GM21390 (cell line): ENCODE measurements around the gene SCNN1A.
A peak's percentile ranks its signal among the peaks of the same experiment; 100 is the strongest.

Experiments used
- ATAC-seq: cut with Tn5 transposase; IDR thresholded peaks from one replicate; pipeline ENCODE4 v1.9.1; 2021; ENCODE audit not compliant: unreplicated experiment

SCNN1A gene

DNA sequence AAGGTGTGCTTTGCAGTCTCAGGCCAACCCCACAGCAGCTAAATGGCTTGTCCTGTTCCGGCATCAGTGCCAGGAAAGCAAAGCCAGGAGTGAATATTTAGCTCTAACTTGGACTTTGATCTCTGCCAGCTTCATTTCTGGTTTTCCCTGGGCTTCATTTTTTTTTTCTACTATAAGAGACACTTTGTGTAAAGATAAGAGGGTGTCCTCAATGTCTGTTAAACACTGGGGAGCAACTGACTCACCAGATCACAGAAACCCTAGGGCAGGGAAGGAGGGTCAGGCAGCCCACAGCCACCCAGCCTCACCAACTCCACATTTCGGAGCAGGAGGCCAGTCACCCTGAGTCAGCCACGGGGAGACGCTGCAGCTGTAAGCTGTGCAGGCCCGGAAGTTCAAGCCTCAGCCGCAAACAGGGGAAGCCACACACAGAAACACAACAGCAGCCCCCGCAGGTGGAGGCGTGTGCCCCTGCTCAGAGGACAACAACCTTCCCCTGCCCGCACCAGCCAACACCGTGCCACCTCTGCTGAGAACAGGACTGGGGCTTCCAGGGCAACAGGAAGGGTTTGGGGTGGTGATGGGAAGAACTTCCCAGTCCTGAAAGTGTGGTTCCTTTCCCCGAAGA, 39.8 kb downstream of the SCNN1A start:
- peak; percentile 68 for ATAC-seq

DNA sequence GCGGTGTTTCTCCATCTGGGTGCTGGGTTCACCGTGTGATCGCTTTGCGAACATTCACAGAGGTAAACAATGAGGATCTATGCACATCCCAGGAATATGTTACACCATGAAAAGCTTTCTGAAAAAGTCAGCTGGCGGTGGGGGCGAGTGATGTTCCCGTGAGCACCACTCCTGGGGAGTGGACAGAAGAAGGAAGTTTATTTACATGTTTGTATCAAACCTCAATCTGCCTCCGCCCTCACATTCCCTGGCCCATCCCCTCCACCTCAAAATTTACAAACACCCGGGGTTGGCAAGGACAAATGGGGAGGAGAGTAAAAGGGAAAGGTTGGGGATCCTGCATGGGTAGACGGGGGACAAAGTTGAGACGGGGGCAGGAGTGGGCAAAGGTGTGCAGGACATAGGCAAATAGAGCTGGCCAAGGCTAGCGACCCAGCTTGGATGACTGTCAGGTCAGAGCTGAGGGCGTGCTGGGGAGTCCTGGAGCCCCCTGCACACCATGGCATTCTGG, 40.4 kb downstream of the SCNN1A start:
- ATAC-seq = no peak

DNA sequence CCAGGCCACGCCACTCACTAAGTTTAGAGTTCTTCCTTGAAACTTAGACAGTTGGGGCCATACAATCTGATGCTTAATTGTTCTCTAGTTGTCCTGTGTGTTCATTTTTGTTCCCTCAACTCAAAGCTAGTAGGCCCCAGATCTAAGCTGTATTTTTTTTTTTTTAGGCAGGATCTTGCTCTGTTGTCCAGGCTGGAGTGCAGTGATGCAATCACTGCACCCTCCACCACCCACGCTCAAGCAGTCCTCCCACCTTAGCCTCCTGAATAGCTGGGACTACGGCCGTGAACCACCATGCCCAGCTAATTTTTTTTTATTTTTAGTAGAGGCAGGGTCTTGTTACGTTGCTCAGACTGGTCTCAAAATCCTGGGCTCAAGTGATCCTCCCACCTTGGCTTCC, 41.0 kb downstream of the SCNN1A start:
- ATAC-seq = no peak

DNA sequence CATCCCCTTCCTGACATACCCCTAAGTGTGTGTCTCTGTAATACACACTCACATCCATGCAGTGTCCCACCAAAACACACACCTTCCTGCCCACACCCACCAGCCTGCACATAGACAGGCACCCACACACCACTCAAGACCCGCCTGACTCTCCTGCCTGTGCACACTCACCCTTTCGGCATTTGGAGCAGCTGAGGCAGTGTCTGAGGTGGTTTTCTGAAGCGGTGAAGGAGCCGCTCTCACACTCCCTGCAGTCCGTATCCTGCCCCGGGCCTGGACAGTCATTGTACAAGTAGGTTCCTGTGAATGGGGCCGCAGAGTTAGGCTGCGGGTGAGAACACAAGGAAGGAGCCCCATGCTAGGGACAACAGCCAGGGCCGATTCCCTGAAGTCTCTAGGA, 41.8 kb downstream of the SCNN1A start:
- no peak for ATAC-seq

DNA sequence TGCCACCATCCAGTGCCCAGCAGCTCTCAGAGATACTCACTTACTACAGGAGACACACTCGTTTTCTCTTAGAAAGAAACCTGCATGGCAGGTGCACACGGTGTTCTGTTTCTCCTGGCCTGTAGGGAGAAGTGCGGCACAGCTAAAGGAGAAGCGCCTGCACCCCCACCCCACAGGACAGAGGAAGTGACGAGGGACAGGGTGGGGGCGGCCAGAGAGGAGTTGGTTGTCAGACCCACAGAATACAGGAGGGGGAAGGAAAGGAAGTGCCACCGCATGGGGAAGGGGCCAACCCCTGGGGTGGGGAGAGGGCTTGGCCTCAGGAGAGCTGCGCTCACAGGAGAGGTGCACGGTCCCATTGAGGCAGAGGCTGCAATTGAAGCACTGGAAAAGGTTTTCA, 42.3 kb downstream of the SCNN1A start:
- no peak for ATAC-seq

DNA sequence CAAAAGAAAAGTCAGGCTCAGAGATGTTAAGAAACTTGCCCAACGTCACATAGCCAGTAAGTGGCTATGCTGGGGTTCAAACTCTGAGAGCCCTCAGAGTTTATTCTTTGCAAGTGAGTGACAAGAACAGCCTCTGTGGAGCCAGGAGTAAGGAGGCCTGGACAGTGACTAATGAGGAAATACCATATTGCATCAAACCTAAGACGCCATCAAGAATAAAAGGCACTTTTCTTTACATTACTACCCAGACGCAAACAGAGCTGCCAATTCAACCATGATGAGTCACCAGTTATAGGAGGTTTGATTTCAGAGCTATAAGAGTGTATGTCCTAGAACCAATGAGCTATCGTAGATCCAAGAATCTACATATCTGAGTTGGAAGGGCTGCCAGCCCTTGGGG, 42.9 kb downstream of the SCNN1A start:
- ATAC-seq = no peak

GRCh38 chr12:6330999-6331714, 44.2 kb downstream of the SCNN1A start:
- no peak for ATAC-seq

DNA sequence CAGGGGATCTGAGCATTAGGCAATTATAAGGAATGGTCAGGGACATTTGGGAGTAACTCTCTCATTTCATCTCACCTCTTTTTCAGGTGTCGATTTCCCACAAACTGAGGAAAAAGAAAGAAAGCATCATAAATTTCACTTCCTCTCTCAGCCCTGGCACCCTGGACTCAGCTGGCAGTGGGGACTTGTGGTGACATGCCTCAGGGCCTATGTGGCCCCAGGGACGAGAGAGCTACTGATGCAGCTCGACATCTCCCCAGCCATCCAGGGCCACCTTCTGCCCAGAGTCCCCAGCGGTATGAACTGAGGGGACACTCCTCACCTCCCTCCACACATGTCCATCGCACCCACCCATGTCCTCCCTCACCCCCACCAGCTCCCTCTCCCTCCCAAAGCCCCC, 45.2 kb downstream of the SCNN1A start:
- no peak for ATAC-seq

GRCh38 chr12:6329703-6330064, 45.7 kb downstream of the SCNN1A start:
- ATAC-seq = no peak

DNA sequence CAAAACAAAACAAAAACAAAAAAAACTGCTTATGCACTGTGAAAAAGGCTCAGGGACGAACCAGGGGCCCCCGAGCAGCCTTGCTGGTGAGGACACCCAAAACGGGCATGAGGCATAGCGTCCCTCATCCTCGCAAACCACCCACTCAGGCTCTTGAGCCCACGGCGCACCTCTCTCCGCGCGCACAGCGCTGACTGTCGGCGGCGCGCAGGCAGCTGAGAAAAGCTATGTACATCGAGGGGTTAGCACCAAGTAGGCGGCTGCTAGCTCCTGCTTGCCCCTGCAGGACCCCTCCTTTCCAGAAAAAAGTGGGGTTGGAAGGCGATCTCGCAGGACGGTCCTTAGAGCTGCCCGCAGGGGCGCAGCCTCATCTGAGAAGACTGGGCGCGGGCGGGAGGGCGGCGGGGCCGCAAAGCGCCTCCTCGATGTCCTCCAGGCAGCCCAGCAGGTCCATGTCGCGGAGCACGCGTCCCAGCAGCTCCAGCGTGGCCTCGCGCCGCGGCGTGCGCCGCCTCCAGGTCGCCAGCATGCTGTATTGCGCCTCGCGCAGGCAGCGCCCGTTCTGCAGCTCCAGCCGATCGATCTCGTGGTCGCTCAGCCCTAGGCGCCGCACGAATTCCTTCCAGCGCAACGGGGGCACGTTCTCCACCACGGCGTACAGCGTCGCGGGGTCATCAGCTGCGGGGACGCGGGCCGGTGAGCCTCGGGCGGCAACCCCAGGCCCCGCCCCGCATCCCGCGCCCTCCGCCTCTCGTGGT, 46.2 kb downstream of the SCNN1A start:
- ATAC-seq = no peak

DNA sequence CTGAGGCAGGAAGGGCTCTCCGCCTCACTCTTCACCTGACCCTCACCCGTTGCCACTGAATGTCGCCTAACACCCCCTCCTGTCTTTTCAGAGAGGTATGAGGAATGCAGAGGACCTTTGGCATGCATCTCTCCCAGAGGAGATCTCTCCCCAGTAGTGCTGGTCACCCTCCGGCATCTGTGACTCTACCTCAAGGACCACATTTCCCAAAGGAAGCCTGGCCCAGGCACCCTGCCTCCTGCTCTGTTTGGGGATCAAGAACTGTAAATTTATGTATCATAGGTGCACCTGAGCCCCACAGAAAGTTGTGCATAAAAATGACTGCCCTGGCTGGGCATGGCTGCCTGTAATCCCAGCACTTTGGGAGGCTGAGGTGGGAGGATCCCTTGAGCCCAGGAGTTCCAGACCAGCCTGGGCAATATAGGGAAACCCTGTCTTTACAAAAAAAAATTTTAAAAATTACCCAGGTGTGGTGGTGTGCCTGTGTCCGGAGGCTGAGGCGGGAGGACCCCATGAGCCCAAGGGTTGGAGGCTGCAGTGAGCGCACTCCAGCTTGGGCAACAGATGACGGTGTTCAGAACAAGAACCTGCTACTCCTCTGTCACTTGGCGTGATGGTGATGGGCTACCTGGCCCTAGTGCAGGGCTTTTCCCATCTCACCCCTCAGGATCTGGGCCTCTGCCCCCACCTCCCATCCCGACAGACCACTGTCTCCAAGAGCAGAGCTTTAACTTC, 47.2 kb downstream of the SCNN1A start:
- no peak for ATAC-seq

DNA sequence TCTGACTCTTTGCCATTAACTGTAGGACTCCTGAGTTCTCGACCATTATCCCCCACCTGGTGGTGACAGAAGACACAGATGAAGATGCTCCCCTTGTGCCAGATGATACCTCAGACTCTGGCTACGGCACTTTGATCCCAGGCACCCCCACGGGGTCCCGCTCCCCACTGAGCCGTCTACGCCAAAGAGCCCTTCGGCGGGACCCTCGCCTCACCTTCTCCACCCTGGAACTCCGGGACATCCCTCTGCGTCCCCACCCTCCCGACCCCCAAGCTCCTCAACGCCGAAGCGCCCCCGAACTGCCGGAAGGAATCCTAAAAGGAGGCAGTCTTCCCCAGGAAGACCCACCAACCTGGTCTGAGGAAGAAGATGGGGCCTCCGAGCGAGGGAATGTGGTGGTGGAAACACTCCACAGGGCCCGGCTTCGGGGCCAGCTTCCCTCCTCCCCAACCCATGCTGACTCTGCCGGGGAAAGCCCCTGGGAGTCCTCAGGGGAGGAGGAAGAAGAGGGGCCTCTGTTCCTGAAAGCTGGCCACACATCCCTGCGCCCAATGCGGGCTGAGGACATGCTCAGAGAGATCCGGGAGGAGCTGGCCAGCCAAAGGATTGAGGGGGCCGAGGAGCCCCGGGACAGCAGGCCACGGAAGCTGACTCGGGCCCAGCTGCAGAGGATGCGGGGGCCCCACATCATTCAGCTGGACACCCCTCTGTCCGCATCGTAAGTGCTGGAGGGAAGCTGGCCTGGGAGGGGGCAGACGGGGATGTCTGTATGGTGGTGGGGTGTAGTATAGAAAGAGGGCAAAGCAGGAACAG, 47.9 kb downstream of the SCNN1A start:
- ATAC-seq = no peak

- no peak for ATAC-seq
Measured at GRCh38 chr12:6326316-6327228, 48.8 kb downstream of the SCNN1A start.

DNA sequence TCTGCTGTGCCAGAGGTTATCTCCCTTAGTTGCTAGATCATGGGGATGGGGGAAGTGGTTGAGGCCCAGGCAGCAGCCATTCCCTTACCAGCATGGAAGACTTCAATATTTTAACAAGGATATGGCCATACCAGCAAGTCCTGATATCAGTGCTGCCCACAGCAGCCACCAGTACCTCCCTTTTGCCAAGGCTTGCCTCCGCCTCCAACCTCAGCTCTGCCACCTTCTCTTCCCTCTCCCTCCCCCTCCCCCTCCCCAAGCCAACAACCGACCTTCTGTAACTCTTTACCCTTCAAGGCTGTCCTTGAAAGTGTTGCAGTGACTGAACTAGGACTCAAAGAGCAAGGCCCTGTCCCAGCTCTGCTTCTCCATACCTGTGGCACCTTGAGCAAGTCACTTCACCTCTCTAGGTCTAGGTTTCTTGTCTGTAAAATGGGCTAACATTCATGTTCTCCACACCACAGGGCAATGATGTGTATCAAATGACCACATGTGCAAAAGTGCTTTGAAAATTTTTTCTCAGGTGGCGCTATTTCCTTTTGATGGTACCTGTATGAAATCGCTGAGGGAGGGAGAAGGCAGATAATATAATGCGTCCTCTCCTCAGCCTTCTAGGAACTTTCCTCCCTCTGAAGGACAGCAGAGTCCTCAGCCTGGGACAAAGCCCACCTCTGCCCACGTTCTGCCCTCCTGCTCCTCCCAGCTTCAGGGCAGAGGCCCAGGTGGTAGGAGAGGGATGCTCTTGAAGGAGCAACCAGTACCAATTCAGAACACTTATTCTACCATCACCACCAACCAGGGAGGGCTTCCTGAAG, 50.2 kb downstream of the SCNN1A start:
- ATAC-seq = no peak

- no peak for ATAC-seq
Measured at GRCh38 chr12:6323995-6324711, 51.2 kb downstream of the SCNN1A start.

GRCh38 chr12:6323340-6323994, 51.9 kb downstream of the SCNN1A start:
- peak; percentile 59 for ATAC-seq

- peak; percentile 20 for ATAC-seq
Measured at GRCh38 chr12:6322969-6323339, 52.4 kb downstream of the SCNN1A start.

DNA sequence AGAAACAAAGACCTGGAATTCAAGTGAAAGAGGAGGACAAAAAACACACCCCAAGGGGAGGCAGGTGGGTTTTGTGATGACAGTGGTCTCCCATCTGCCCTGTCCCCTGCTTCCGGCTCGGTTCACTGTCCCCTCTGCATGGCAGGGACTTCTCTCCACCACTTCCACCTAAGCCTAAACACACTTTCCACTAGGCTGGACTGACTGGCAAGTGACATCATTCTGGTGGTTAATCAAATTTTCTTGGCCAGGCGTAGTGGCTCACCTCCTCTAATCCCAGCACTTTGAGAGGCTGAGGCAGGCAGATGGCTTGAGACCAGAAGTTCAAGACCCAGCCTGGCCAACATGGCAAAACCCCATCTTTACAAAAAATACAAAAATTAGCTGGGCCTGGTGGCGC, 53.0 kb downstream of the SCNN1A start:
- ATAC-seq = no peak
